ENCODE data around the gene CFAP46. TPM values are rescaled to one million over a fixed set of nuclear protein-coding genes. Genes with fewer than 3 reads are reported as not detected.
A peak's percentile ranks its signal among the peaks of the same experiment; 100 is the strongest.
"Not testable (repeated sequence)": the region's sequence is repeated elsewhere in the genome, so short reads cannot be mapped to it uniquely, and the experiment has no call there.

Gene CFAP46
- total RNA-seq, 2 donors from 2014 or later = 0.45 TPM; not detected in 1

GRCh38 chr10:132941640-132942051 is 724 bp downstream of the CFAP46 start:
- no peak overlapping the region for H3K27ac Mint-ChIP-seq
- H3K9me3 Mint-ChIP-seq = no peaks in the 10 kb centered on the region
- peak in 1 of 2 donors; percentile 41 for DNase-seq (ENCODE audit: low spot score in 2 of 2)
- ATAC-seq = no peak
- H3K36me3 Mint-ChIP-seq = no peaks in the 10 kb centered on the region

DNA sequence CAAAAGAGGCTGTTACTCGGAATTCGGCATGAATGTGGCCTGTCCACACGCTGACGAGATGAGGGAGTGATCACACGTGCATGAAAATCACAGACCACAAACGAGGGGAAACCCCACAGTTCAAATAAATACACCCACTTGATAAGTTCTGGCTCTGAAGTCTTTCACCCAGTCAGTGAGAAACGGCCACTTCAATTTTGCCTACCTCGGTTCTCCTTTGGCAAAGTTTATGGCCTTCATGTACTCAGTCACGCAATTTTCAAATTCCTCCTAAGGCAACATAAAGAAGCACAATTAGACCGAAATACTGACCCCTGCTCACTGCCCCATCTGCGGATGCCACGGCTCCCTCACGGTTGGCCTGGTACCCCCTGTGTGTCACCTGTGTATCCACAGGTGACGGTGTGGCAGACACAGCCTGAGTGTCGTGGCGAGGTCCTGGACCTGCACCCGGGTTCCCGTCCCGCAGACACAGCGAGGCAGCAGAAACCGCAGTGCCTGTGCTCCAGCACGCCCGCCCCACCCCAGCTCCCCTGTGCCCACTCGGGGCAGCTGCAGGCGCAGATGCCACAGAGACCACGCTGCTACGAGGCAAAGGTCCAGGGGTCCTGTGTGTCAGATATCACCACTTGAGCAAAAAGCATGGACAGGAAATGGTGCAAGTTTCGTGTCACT is 1.4 kb downstream of the CFAP46 start:
- Mint-ChIP-seq H3K9me3 (no peaks in the 10 kb centered on the region), H3K36me3 (no peaks in the 10 kb centered on the region), H3K27ac (no peak overlapping the region)
- ATAC-seq (no peak), DNase-seq (ENCODE audit: low spot score in 2 of 2) (peak in 1 of 2 donors; percentile 52)

DNA sequence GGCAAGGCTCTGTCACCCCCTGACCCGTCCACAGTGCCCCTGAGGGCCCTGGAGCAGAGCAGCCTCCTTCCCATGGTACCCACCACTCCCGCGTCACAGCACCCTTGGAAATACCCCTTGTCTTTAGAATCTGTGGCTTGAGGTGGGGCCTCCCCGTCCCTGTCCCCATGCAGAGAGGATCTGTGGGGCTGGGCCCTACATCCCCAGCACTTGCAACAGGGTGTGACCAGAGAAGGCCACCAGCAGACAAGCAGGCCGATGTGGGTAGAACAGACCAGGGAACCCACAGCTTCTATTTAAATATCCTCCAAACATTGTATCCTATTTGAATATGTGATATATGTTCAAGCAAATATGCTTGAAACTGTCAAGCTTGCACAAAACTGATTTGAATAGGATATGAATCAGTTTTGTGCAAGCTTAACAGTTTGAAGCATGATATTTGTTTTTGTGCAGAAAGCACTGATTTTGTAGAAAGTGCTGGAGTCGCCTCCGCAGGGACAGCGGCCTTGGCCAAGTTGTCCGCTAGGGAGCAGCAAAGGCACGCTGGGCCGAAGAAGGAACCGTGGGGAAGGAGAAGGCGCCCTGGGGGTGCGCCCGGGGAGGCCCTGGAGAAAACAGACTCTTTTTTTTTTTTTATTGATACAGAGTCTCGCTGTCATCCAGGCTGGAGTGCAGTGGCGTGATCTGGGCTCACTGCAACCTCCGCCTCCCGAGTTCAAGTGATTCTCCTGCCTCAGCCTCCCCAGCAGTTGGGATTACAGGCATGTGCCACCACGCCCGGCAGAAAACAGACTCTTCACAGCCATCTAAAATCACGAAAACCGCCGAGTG is 2.2 kb downstream of the CFAP46 start:
- DNase-seq (ENCODE audit: low spot score in 2 of 2) = peak; percentile 52 to 66
- no peaks in the 10 kb centered on the region for H3K9me3 Mint-ChIP-seq
- ATAC-seq = peak; percentile 57 to 77
- no peak overlapping the region for H3K27ac Mint-ChIP-seq
- no peaks in the 10 kb centered on the region for H3K36me3 Mint-ChIP-seq

DNA sequence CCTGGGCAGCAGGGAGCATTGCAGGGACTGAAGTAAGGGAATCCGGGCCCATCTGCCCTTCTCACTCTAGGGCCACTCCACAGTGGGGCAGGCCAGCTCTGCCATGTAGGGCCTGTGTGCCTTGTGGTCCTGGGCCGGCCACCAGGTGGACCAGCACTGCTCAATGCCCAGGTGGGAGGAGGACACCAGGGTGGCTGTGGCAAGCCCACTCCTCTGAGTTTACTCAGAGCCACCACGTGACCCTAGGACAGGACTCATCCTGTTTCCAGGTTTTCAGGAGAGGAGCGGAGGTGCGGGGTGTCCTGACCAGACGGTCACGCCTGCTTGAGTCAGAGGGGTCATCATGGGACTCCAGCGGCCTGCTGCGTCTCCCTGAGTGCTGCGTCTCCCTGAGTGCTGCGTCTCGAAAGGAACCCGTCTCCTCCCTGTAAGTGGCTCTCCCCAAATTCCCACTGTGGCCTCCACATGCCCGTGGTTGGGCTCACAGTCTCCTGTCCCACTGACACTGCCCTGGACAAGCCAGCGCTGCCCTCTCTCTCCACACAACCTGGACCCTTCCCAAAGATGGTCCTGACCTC is 2.9 kb downstream of the CFAP46 start:
- ATAC-seq (no peak), DNase-seq (ENCODE audit: low spot score in 2 of 2) (no peak)
- H3K27ac Mint-ChIP-seq = no peak overlapping the region
- H3K36me3 Mint-ChIP-seq = no peaks in the 10 kb centered on the region
- H3K9me3 Mint-ChIP-seq = no peaks in the 10 kb centered on the region

- Mint-ChIP-seq H3K27ac (no peak overlapping the region), H3K36me3 (no peaks in the 10 kb centered on the region), H3K9me3 (no peaks in the 10 kb centered on the region)
- ATAC-seq (peak; percentile 36 to 63), DNase-seq (ENCODE audit: low spot score in 2 of 2) (peak in 1 of 2 donors; percentile 47)
These were observed 3.7 kb downstream of the CFAP46 start for GRCh38 chr10:132938472-132939339.

- Mint-ChIP-seq H3K36me3 (no peaks in the 10 kb centered on the region), H3K27ac (no peak overlapping the region), H3K9me3 (no peaks in the 10 kb centered on the region)
- no peak for DNase-seq (ENCODE audit: low spot score in 2 of 2)
- no peak for ATAC-seq
These were observed 4.5 kb downstream of the CFAP46 start for GRCh38 chr10:132937861-132938260.

DNA sequence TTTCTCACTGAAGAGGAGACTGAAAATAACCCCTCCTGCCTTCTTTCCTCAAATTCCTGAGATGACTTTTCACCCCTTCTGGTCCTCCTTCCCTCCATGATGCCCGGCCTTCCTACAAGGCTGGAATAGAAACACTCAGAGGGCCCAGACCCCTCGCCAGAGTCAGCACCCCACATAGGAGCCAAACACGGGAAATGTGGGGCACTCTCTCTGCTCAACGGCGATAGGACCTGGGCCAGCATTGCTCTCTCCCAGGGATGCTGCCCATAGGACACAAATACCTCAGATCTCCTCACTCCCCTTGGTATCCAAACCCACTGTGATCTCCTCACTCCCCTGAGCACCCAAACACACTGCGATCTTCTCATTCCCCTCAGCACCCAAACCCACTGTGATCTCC is 7.4 kb downstream of the CFAP46 start:
- H3K27ac Mint-ChIP-seq = no peak overlapping the region
- peaks cover 0 to 4% of the 10 kb centered on the region in 2 donors for H3K36me3 Mint-ChIP-seq
- no peak for DNase-seq (ENCODE audit: low spot score in 2 of 2)

GRCh38 chr10:132933308-132934042 is 8.9 kb downstream of the CFAP46 start:
- H3K36me3 Mint-ChIP-seq = peaks cover 0 to 4% of the 10 kb centered on the region in 2 donors
- H3K9me3 Mint-ChIP-seq = peaks cover 0 to 7% of the 10 kb centered on the region in 2 donors
- no peak overlapping the region for H3K27ac Mint-ChIP-seq
- ATAC-seq (no peak), DNase-seq (ENCODE audit: low spot score in 2 of 2) (peak in 1 of 2 donors; percentile 43)

More for the DNA sequence above, 7.4 kb downstream of the CFAP46 start:
- ATAC-seq = no peak
- H3K9me3 Mint-ChIP-seq = peaks cover 0 to 3% of the 10 kb centered on the region in 2 donors

GRCh38 chr10:132932461-132933307 is 9.7 kb downstream of the CFAP46 start:
- H3K36me3 Mint-ChIP-seq = peaks cover 0 to 4% of the 10 kb centered on the region in 2 donors
- no peak for ATAC-seq
- H3K27ac Mint-ChIP-seq = peak overlapping the region; percentile 24 to 39
- no peak for DNase-seq (ENCODE audit: low spot score in 2 of 2)
- H3K9me3 Mint-ChIP-seq = peaks cover 0 to 7% of the 10 kb centered on the region in 2 donors

DNA sequence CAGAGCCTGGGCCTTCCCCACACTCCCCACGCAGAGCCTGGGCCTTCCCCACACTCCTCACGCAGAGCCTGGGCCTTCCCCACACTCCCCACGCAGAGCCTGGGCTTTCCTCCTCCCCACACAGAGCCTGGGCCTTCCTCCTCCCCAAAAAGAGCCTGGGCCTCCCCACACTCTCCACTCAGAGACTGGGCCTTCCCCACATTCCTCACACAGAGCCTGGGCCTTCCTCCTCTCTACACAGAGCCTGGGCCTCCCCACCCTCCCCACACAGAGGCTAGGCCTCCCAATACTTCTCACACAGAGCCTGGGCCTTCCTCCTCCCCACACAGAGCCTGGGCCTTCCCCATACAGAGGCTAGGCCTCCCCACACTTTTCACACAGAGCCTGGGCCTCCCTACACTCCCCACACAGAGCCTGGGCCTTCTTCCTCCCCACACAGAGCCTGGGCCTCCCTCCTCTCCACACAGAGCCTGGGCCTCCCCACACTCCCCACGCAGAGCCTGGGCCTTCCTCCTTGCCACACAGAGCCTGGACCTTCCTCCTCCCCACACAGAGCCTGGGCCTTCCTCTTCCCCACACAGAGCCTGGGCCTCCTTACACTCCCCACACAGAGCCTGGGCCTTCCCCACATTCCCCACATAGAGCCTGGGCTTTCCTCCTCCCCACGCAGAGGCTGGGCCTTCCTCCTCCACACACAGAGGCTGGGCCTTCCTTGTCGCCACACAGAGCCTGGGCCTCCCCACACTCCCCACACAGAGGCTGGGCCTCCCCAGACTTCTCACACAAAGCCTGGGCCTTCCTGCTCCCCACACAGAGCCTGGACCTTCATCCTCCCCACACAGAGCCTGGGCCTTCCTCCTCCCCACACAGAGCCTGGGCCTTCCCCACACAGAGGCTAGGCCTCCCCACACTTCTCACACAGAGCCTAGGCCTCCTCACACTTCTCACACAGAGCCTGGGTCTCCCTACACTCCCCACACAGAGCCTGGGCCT is 10.8 kb downstream of the CFAP46 start:
- DNase-seq (ENCODE audit: low spot score in 2 of 2) (peak in 1 of 2 donors; percentile 56), ATAC-seq (peak; percentile 68 to 78)
- H3K36me3 Mint-ChIP-seq, H3K9me3 Mint-ChIP-seq: not testable (repeated sequence)
- H3K27ac Mint-ChIP-seq = peak overlapping the region; percentile 39 to 88

- DNase-seq (ENCODE audit: low spot score in 2 of 2); H3K9me3 Mint-ChIP-seq; H3K36me3 Mint-ChIP-seq: not testable (repeated sequence)
- ATAC-seq = peak; percentile 43 to 60
- peak overlapping the region; percentile 29 to 39 for H3K27ac Mint-ChIP-seq
These were observed 11.7 kb downstream of the CFAP46 start for GRCh38 chr10:132930701-132931100.

DNA sequence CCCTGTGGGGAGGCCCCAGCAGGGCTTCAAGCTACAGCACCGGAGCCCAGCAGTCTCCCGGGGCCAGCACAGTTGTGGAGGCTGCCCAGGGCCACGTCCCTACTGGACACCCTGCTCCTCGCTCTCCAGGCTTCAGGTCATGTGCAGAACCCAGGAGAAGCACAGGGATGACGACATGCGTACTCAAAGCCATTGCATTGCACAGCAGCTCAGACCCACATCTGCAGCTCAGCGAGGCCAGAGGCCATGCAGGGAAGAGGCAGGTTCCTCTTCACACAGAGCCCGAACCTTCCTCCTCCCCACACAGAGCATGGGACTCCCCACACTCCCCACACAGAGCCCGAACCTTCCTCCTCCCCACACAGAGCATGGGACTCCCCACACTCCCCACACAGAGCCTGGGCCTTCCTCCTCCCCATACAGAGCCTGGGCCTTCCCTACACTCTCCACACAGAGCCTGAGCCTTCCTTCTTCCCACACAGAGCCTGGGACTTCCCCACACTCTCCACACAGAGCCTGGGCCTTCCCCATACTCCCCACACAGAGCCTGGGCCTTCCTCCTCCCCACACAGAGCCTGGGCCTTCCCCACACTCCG is 12.3 kb downstream of the CFAP46 start:
- peak; percentile 61 to 77 for ATAC-seq
- no peak for DNase-seq (ENCODE audit: low spot score in 2 of 2)
- H3K9me3 Mint-ChIP-seq = peaks cover 0 to 7% of the 10 kb centered on the region in 2 donors
- peaks cover 0 to 4% of the 10 kb centered on the region in 2 donors for H3K36me3 Mint-ChIP-seq
- H3K27ac Mint-ChIP-seq = peak overlapping the region in 1 of 2 donors; percentile 79

DNA sequence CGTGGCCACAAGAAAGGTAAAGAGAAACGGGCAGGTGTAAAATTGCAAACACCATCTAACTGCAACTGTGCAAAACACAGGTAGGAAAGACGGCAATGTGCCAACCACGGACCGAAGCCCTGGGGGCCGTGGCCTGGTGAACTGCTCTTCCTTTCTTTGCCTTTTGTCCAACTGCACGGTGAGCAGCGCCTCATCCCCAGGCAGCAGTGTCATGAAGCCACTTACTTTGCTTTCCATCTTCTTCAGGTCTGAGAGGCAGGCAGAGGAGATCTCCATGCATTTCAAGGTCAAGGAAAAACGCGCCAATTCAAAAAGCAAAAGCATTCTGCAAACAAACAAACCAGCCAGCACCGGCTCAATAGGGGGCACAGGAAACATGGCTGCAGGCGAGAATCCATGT is 12.9 kb downstream of the CFAP46 start:
- H3K27ac Mint-ChIP-seq = no peak overlapping the region
- DNase-seq (ENCODE audit: low spot score in 2 of 2) = no peak
- peaks cover 0 to 4% of the 10 kb centered on the region in 2 donors for H3K36me3 Mint-ChIP-seq
- H3K9me3 Mint-ChIP-seq = peaks cover 0 to 7% of the 10 kb centered on the region in 2 donors
- ATAC-seq = no peak

GRCh38 chr10:132928261-132928660 is 14.1 kb downstream of the CFAP46 start:
- ATAC-seq = no peak
- DNase-seq (ENCODE audit: low spot score in 2 of 2) = no peak
- H3K36me3 Mint-ChIP-seq = peaks cover 0 to 4% of the 10 kb centered on the region in 2 donors
- H3K9me3 Mint-ChIP-seq = peaks cover 0 to 7% of the 10 kb centered on the region in 2 donors
- no peak overlapping the region for H3K27ac Mint-ChIP-seq
